OCI-LY3 (cell line): ENCODE data around the gene BIRC5.
A peak's percentile ranks its signal among the peaks of the same experiment; 100 is the strongest.

Source experiments
- H2AFZ ChIP-seq: fragments of 200-600, 300-600 bp; shearing (Covaris generic); 2 replicates; pipeline ENCODE4 v1.6.0; 2014; ENCODE audit warnings: antibody characterized with exemption, low read depth, low read length
- H3K27ac ChIP-seq: fragments of 200-600, 300-600 bp; sonication (generic); 2 replicates; pipeline ENCODE4 v1.5.1; 2014; ENCODE audit warnings: mild to moderate bottlenecking, low read length, moderate library complexity, mixed read lengths
- H3K27me3 ChIP-seq: fragments of 200-600, 300-600 bp; sonication (generic); 2 replicates; pipeline ENCODE4 v1.6.1; 2014; ENCODE audit warnings: low read depth, low read length, mixed read lengths
- H3K36me3 ChIP-seq: fragments of 200-600, 300-600 bp; sonication (generic); replicated peaks from 2 replicates; pipeline ENCODE3; 2014; ENCODE audit warnings: low read depth, low read length, mixed read lengths
- H3K4me1 ChIP-seq: fragments of 300-600, 200-600 bp; sonication (generic); 2 replicates; pipeline ENCODE4 v1.6.1; 2014; ENCODE audit warnings: low read length, mixed read lengths
- H3K4me2 ChIP-seq: fragments of 200-600, 300-600 bp; sonication (generic); 2 replicates; pipeline ENCODE4 v1.6.1; 2014; ENCODE audit warnings: low read length, mixed read lengths
- H3K4me3 ChIP-seq: fragments of 300-600, 200-600 bp; sonication (generic); 2 replicates; pipeline ENCODE4 v1.5.1; 2014; ENCODE audit warnings: antibody characterized with exemption, mild to moderate bottlenecking, low read length, moderate library complexity
- H3K79me2 ChIP-seq: fragments of 300-600, 200-600 bp; shearing (Covaris generic); 2 replicates; pipeline ENCODE4 v1.6.1; 2014; ENCODE audit warnings: mild to moderate bottlenecking, low read length, mixed read lengths
- H3K9ac ChIP-seq: fragments of 300-600, 200-600 bp; shearing (Covaris generic); 2 replicates; pipeline ENCODE4 v1.6.0; 2014; ENCODE audit warnings: mild to moderate bottlenecking, low read length, moderate library complexity
- H3K9me3 ChIP-seq: fragments of 200-600, 300-600 bp; shearing (Covaris generic); 2 replicates; pipeline ENCODE4 v1.6.1; 2014; ENCODE audit warnings: low read length, mixed read lengths; ENCODE audit not compliant: insufficient read depth
- H4K20me1 ChIP-seq: fragments of 200-600, 300-600 bp; sonication (generic); 2 replicates; pipeline ENCODE4 v1.6.1; 2016; ENCODE audit warnings: low read length, mixed read lengths; ENCODE audit not compliant: insufficient read depth
- EZH2phosphoT487 ChIP-seq: fragments of 200-600 bp; shearing (Covaris generic); IDR thresholded peaks from 2 replicates; pipeline ENCODE4 v1.6.1; 2018; ENCODE audit warnings: antibody characterized with exemption, mixed run types, low read depth
- TF ChIP-seq, protein P1 (sequence below): fragments of 200-600, 300-600 bp; sonication (generic); IDR thresholded peaks from 2 replicates; pipeline ENCODE4 v1.5.1; 2014; ENCODE audit warnings: antibody characterized with exemption, low read length, low read depth

BIRC5 gene

GRCh38 chr17:78269955-78270381 is 55.9 kb downstream of the BIRC5 start:
- no peak for TF ChIP-seq EZH2phosphoT487
- TF ChIP-seq, protein P1, sequence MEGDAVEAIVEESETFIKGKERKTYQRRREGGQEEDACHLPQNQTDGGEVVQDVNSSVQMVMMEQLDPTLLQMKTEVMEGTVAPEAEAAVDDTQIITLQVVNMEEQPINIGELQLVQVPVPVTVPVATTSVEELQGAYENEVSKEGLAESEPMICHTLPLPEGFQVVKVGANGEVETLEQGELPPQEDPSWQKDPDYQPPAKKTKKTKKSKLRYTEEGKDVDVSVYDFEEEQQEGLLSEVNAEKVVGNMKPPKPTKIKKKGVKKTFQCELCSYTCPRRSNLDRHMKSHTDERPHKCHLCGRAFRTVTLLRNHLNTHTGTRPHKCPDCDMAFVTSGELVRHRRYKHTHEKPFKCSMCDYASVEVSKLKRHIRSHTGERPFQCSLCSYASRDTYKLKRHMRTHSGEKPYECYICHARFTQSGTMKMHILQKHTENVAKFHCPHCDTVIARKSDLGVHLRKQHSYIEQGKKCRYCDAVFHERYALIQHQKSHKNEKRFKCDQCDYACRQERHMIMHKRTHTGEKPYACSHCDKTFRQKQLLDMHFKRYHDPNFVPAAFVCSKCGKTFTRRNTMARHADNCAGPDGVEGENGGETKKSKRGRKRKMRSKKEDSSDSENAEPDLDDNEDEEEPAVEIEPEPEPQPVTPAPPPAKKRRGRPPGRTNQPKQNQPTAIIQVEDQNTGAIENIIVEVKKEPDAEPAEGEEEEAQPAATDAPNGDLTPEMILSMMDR = no peak
- Histone ChIP-seq H2AFZ (no peak overlapping the region), H3K36me3 (no peaks in the 10 kb centered on the region), H3K9ac (no peak overlapping the region), H3K27me3 (peaks cover 51% of the 10 kb centered on the region), H3K79me2 (no peaks in the 10 kb centered on the region), H4K20me1 (no peaks in the 10 kb centered on the region), H3K27ac (no peak overlapping the region), H3K4me2 (no peak overlapping the region), H3K4me3 (no peak overlapping the region), H3K9me3 (no peaks in the 10 kb centered on the region; the same call in 1 of the 2 replicates), H3K4me1 (peaks cover 14% of the 10 kb centered on the region)

DNA sequence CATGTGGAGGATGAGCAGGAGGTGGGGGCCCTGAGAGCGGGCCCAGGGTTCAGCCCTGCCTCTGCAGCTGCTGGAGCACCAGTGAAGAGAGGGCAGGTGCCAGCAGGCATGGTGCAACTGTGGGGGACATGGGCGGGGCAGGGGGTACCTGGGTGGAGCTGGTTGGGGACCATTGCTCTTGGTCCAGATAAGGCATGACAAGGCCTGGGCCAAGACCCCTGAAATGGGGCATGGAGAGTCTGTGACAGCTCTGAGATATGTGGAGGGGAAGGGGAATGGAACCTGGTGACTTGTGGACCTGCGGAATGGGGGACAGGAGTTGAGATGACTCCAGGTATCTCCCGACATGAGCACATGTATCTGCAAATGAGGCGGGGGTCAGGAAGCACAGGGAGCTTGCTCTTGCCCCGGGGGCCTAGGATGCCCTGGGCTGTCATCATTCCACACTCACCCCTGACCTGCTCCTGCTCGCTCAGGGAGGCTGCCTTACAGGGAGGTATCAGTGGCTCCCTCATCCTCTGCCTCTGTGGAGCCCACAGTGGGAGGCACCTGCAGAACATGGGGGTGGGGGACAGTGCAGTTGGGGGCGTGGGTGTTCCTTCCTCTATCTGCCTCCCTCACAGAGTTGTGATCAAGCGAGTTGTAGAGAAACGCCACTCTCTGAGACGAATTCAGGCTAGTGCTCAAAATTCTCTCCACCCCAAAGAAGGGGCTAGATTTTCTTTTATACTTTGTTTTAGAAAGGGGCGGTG is 57.5 kb downstream of the BIRC5 start:
- no peak overlapping the region for H3K4me2 ChIP-seq
- no peak overlapping the region for H3K4me3 ChIP-seq
- H4K20me1 ChIP-seq = no peaks in the 10 kb centered on the region
- H3K27me3 ChIP-seq = peaks cover 67% of the 10 kb centered on the region
- H2AFZ ChIP-seq = no peak overlapping the region
- no peaks in the 10 kb centered on the region for H3K79me2 ChIP-seq
- no peak for TF ChIP-seq EZH2phosphoT487
- TF ChIP-seq, protein P1 = no peak
- H3K9ac ChIP-seq = no peak overlapping the region
- H3K27ac ChIP-seq = no peak overlapping the region
- H3K36me3 ChIP-seq = no peaks in the 10 kb centered on the region
- peaks cover 23% of the 10 kb centered on the region for H3K4me1 ChIP-seq
- no peaks in the 10 kb centered on the region; the same call in 1 of the 2 replicates for H3K9me3 ChIP-seq

GRCh38 chr17:78272181-78272913 is 58.3 kb downstream of the BIRC5 start:
- Histone ChIP-seq H3K27me3 (peaks cover 70% of the 10 kb centered on the region), H3K4me3 (peak overlapping the region; percentile 66), H3K4me1 (peaks cover 29% of the 10 kb centered on the region), H3K27ac (no peak overlapping the region), H2AFZ (peak overlapping the region; percentile 70; the same call in 1 of the 2 replicates), H3K36me3 (no peaks in the 10 kb centered on the region), H3K9ac (no peak overlapping the region), H3K4me2 (peak overlapping the region; percentile 92), H3K79me2 (no peaks in the 10 kb centered on the region), H3K9me3 (no peaks in the 10 kb centered on the region; the same call in 1 of the 2 replicates), H4K20me1 (no peaks in the 10 kb centered on the region)
- no peak for TF ChIP-seq EZH2phosphoT487
- TF ChIP-seq, protein P1 = no peak

DNA sequence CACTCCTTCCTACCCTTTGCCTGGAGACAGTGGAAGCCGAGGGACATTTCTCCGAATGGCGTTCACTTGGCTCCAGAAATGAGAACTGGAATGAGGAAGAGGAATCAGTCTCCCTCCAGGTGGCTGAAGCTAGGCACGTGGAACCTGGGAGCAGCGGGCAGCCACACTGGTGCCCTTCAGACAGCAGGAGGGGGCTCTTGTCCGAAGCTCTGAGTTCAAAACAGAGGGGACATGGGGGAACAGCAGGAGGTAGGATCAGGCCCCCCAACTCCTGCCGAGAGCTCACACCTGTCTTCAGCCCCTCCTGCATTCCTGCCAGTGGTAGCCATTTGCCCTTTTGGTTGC is 58.8 kb downstream of the BIRC5 start:
- Histone ChIP-seq H3K27me3 (peaks cover 75% of the 10 kb centered on the region), H3K36me3 (no peaks in the 10 kb centered on the region), H3K9ac (no peak overlapping the region), H3K27ac (no peak overlapping the region), H3K4me2 (peak overlapping the region; percentile 92), H3K79me2 (no peaks in the 10 kb centered on the region), H3K4me1 (peaks cover 34% of the 10 kb centered on the region), H2AFZ (peak overlapping the region; percentile 70; the same call in 1 of the 2 replicates), H3K9me3 (no peaks in the 10 kb centered on the region; the same call in 1 of the 2 replicates), H3K4me3 (peak overlapping the region; percentile 66), H4K20me1 (no peaks in the 10 kb centered on the region)
- TF ChIP-seq, protein P1 = no peak
- no peak for TF ChIP-seq EZH2phosphoT487
